ENCODE results near the gene LRRC49.

Gene LRRC49

DNA sequence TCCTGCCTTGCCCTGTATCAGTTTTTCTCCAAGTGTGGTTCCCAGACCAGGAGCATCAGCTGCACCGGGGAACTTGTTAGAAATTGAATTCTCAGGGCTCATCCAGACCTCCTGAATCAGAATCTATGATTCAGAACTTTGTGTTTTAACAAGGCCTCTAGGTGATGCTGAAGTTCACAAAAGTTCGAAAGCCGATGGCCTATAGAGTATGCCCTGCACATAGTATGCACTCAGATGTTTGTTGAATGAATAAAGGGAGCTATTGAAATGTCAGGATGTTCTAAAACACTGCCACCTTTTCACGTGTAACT, 38.0 kb upstream of the LRRC49 start:
- no peaks in the 10 kb centered on the region for H3K9me2 ChIP-seq (ENCODE audit: low read depth, low read length)
- H2AFZ ChIP-seq (ENCODE audit: low read length), result no peak overlapping the region
- H3K36me3 ChIP-seq (ENCODE audit: insufficient read depth, low read length), result no peaks in the 10 kb centered on the region
- no peaks in the 10 kb centered on the region for H3K4me1 ChIP-seq (ENCODE audit: insufficient read depth, low read length, severe bottlenecking)
- no peaks in the 10 kb centered on the region for H3K9me3 ChIP-seq (ENCODE audit: low read length)
- no peaks in the 10 kb centered on the region for H3K27me3 ChIP-seq (ENCODE audit: insufficient read depth, low read length)
- H4K20me1 ChIP-seq (ENCODE audit: insufficient read depth, low read length), result no peaks in the 10 kb centered on the region
- no peaks in the 10 kb centered on the region for H3F3A ChIP-seq (ENCODE audit: insufficient read depth, low read length)
- no peak overlapping the region for H3K4me2 ChIP-seq (ENCODE audit: low read length)
- H3K79me2 ChIP-seq (ENCODE audit: insufficient read depth, low read length), result no peaks in the 10 kb centered on the region
- no peak for TF ChIP-seq EZH2 (IDR thresholded peaks at IDR 0.05; ENCODE audit: borderline replicate concordance, low read length)
- TF ChIP-seq, protein P1, sequence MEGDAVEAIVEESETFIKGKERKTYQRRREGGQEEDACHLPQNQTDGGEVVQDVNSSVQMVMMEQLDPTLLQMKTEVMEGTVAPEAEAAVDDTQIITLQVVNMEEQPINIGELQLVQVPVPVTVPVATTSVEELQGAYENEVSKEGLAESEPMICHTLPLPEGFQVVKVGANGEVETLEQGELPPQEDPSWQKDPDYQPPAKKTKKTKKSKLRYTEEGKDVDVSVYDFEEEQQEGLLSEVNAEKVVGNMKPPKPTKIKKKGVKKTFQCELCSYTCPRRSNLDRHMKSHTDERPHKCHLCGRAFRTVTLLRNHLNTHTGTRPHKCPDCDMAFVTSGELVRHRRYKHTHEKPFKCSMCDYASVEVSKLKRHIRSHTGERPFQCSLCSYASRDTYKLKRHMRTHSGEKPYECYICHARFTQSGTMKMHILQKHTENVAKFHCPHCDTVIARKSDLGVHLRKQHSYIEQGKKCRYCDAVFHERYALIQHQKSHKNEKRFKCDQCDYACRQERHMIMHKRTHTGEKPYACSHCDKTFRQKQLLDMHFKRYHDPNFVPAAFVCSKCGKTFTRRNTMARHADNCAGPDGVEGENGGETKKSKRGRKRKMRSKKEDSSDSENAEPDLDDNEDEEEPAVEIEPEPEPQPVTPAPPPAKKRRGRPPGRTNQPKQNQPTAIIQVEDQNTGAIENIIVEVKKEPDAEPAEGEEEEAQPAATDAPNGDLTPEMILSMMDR (IDR thresholded peaks at IDR 0.05; ENCODE audit: low read length), result no peak
- no peak overlapping the region for H3K27ac ChIP-seq (ENCODE audit: low read depth, low read length, poor library complexity, severe bottlenecking)
- no peak overlapping the region for H3K4me3 ChIP-seq (ENCODE audit: low read depth, low read length, poor library complexity, severe bottlenecking)
- no peak overlapping the region for H3K9ac ChIP-seq (ENCODE audit: low read length)

DNA sequence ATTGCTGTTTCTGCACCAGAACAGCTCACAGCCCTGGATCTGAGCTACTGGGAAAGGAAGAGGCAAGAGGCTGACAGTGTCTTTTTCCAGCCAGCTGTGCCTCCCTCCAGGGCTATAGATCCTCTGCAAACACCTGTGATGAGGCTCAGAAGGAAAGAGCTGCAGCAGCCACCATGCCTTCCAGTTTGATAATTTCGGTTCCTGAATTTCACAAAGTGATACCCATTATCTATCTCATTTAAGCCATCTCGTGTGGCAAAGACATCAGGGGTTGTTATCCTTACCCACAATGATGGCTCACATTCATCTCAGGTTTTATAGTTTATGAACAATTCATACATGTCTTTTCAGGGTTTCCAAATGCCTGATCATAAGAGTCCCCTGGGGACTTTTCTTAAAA, 36.9 kb upstream of the LRRC49 start:
- no peak overlapping the region for H3K4me2 ChIP-seq (ENCODE audit: low read length)
- no peak overlapping the region for H3K4me3 ChIP-seq (ENCODE audit: low read depth, low read length, poor library complexity, severe bottlenecking)
- H4K20me1 ChIP-seq (ENCODE audit: insufficient read depth, low read length), result no peaks in the 10 kb centered on the region
- no peaks in the 10 kb centered on the region for H3K9me2 ChIP-seq (ENCODE audit: low read depth, low read length)
- H3K9me3 ChIP-seq (ENCODE audit: low read length), result no peaks in the 10 kb centered on the region
- no peaks in the 10 kb centered on the region for H3K4me1 ChIP-seq (ENCODE audit: insufficient read depth, low read length, severe bottlenecking)
- H2AFZ ChIP-seq (ENCODE audit: low read length), result no peak overlapping the region
- no peaks in the 10 kb centered on the region for H3K36me3 ChIP-seq (ENCODE audit: insufficient read depth, low read length)
- H3K27ac ChIP-seq (ENCODE audit: low read depth, low read length, poor library complexity, severe bottlenecking), result no peak overlapping the region
- no peak for TF ChIP-seq EZH2 (IDR thresholded peaks at IDR 0.05; ENCODE audit: borderline replicate concordance, low read length)
- TF ChIP-seq, protein P1 (IDR thresholded peaks at IDR 0.05; ENCODE audit: low read length), result no peak
- no peaks in the 10 kb centered on the region for H3K27me3 ChIP-seq (ENCODE audit: insufficient read depth, low read length)
- no peaks in the 10 kb centered on the region for H3K79me2 ChIP-seq (ENCODE audit: insufficient read depth, low read length)
- no peaks in the 10 kb centered on the region for H3F3A ChIP-seq (ENCODE audit: insufficient read depth, low read length)
- no peak overlapping the region for H3K9ac ChIP-seq (ENCODE audit: low read length)

DNA sequence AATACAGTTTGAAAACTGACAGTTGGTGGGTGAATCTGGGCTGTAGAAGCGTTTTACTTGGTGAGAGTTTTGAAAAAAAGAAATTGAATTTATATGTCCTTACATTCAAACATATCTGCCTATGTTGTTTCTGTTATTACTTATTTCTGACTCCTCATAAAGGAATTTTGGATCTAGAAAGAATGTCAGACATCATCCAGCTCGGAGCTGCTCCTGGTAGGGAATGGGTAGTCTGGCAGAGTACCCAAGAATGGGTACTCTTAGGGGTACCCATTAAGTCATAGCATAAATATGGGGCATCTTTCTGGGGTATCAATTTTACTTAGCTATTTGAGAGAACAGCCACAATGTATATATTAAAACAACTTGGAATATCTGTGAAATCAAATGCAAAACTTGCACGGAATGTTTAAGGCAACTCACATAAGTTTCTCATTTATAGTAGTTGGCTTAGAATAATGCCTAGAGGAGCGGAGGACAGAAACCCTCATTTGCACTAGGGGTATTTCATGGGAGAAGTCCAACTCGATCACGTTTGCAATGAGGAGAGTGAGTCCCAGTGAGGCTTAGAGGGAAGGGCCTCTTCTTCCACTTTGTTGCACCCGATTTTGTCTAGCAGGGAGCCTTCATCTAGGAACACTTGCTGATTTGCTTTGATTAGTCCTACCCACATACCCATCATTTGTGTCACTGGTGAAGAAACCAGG, 36.3 kb upstream of the LRRC49 start:
- Histone ChIP-seq H3K4me3 (ENCODE audit: low read depth, low read length, poor library complexity, severe bottlenecking) (no peak overlapping the region), H3K36me3 (ENCODE audit: insufficient read depth, low read length) (no peaks in the 10 kb centered on the region), H3K9me2 (ENCODE audit: low read depth, low read length) (no peaks in the 10 kb centered on the region), H3K4me2 (ENCODE audit: low read length) (no peak overlapping the region), H3F3A (ENCODE audit: insufficient read depth, low read length) (no peaks in the 10 kb centered on the region), H3K79me2 (ENCODE audit: insufficient read depth, low read length) (no peaks in the 10 kb centered on the region), H3K27me3 (ENCODE audit: insufficient read depth, low read length) (no peaks in the 10 kb centered on the region), H4K20me1 (ENCODE audit: insufficient read depth, low read length) (no peaks in the 10 kb centered on the region), H3K27ac (ENCODE audit: low read depth, low read length, poor library complexity, severe bottlenecking) (no peak overlapping the region), H3K9me3 (ENCODE audit: low read length) (no peaks in the 10 kb centered on the region), H2AFZ (ENCODE audit: low read length) (no peak overlapping the region), H3K4me1 (ENCODE audit: insufficient read depth, low read length, severe bottlenecking) (no peaks in the 10 kb centered on the region), H3K9ac (ENCODE audit: low read length) (no peak overlapping the region)
- no peak for TF ChIP-seq EZH2 (IDR thresholded peaks at IDR 0.05; ENCODE audit: borderline replicate concordance, low read length)
- TF ChIP-seq, protein P1 (IDR thresholded peaks at IDR 0.05; ENCODE audit: low read length), result no peak

All from OCI-LY1 (cell line).